GM18520 (cell line): ENCODE measurements around the gene PLA2G2A.
"Not testable (repeated sequence)": the region's sequence is repeated elsewhere in the genome, so short reads cannot be mapped to it uniquely, and the experiment has no call there.

Source experiments
- ATAC-seq: cut with Tn5 transposase; IDR thresholded peaks from one replicate; pipeline ENCODE4 v1.9.1; 2021; ENCODE audit not compliant: unreplicated experiment

The PLA2G2A gene

GRCh38 chr1:19979494-19979977 is at the start of gene PLA2G2A:
TSS of gene PLA2G2A (minus strand) at chr1:19979618. CDS start at chr1:19978773, 845 bp downstream.
- ATAC-seq: no peak

- no peak for ATAC-seq
Observed at GRCh38 chr1:20028726-20029125, 49.3 kb upstream of the PLA2G2A start.

- no peak for ATAC-seq
Observed at GRCh38 chr1:20028125-20028524, 48.7 kb upstream of the PLA2G2A start.

GRCh38 chr1:20017741-20018140 is 38.3 kb upstream of the PLA2G2A start:
- ATAC-seq: no peak

GRCh38 chr1:20014153-20014552 is 34.7 kb upstream of the PLA2G2A start:
- ATAC-seq: no peak

- no peak for ATAC-seq
Observed at GRCh38 chr1:20010016-20010415, 30.6 kb upstream of the PLA2G2A start.

GRCh38 chr1:20009212-20009611 is 29.8 kb upstream of the PLA2G2A start:
- no peak for ATAC-seq

- no peak for ATAC-seq
Observed at GRCh38 chr1:20008391-20008841, 29.0 kb upstream of the PLA2G2A start.

GRCh38 chr1:19998823-19999222 is 19.4 kb upstream of the PLA2G2A start:
- ATAC-seq: not testable (repeated sequence)

- ATAC-seq: no peak
Observed at GRCh38 chr1:19990689-19991088, 11.3 kb upstream of the PLA2G2A start.

- ATAC-seq: not testable (repeated sequence)
Observed at GRCh38 chr1:19990182-19990582, 10.8 kb upstream of the PLA2G2A start.

- ATAC-seq: no peak
Observed at GRCh38 chr1:19988267-19989006, 9.0 kb upstream of the PLA2G2A start.

- no peak for ATAC-seq
Observed at GRCh38 chr1:19987719-19988118, 8.3 kb upstream of the PLA2G2A start.

- ATAC-seq: not testable (repeated sequence)
Observed at GRCh38 chr1:19984409-19985016, 5.1 kb upstream of the PLA2G2A start.

- no peak for ATAC-seq
Observed at GRCh38 chr1:19981507-19982312, 2.3 kb upstream of the PLA2G2A start.

- no peak for ATAC-seq
Observed at GRCh38 chr1:19981170-19981506, 1.7 kb upstream of the PLA2G2A start.

- no peak for ATAC-seq
Observed at GRCh38 chr1:19980314-19980713, 896 bp upstream of the PLA2G2A start.

- no peak for ATAC-seq
Observed at GRCh38 chr1:19978143-19978542, 1.3 kb downstream of the PLA2G2A start.

- ATAC-seq: no peak
Observed at GRCh38 chr1:19976317-19977003, 3.0 kb downstream of the PLA2G2A start.

GRCh38 chr1:19975423-19976193 is 3.8 kb downstream of the PLA2G2A start:
- ATAC-seq: no peak
